ENCODE measurements around the gene EXTL1. TPM values are rescaled to one million over a fixed set of nuclear protein-coding genes. Genes with fewer than 3 reads are reported as not detected.

The EXTL1 gene
- total RNA-seq, 2 experiments from 2014 or later: not detected

- Mint-ChIP-seq H3K27me3 (ENCODE audit: low read depth) (no peaks in the 10 kb centered on the region), H3K4me1 (ENCODE audit: low read depth) (peaks cover 1% of the 10 kb centered on the region), H3K4me3 (no peak overlapping the region), H3K9me3 (no peaks in the 10 kb centered on the region), H3K27ac (no peak overlapping the region), H3K36me3 (ENCODE audit: low read depth) (no peaks in the 10 kb centered on the region)
- no peak for DNase-seq
- CTCF ChIA-PET: interaction anchor here (1.2 to 11.0 kb wide), 2 partner anchors 85 to 107 kb away, joined by 11 to 154 read pairs; no protein-coding TSS in a partner anchor
- intact Hi-C loops (cut with micrococcal nuclease): no loop called here
Observed at GRCh38 chr1:26003756-26004155, 17.8 kb upstream of the EXTL1 start.

GRCh38 chr1:26005434-26006105, 16.0 kb upstream of the EXTL1 start:
- DNase-seq: no peak
- no peaks in the 10 kb centered on the region for H3K36me3 Mint-ChIP-seq (ENCODE audit: low read depth)
- no peak overlapping the region for H3K4me3 Mint-ChIP-seq
- no peaks in the 10 kb centered on the region for H3K9me3 Mint-ChIP-seq
- no peaks in the 10 kb centered on the region for H3K4me1 Mint-ChIP-seq (ENCODE audit: low read depth)
- H3K27me3 Mint-ChIP-seq (ENCODE audit: low read depth): no peaks in the 10 kb centered on the region
- intact Hi-C loops (cut with micrococcal nuclease): no loop called here
- CTCF ChIA-PET: interaction anchor here (0.7 kb wide), 1 partner anchor 63 kb away, joined by 4 read pairs; no protein-coding TSS in a partner anchor
- H3K27ac Mint-ChIP-seq: no peak overlapping the region

- no peaks in the 10 kb centered on the region for H3K36me3 Mint-ChIP-seq (ENCODE audit: low read depth)
- H3K27ac Mint-ChIP-seq: no peak overlapping the region
- CTCF ChIA-PET: no interaction called here
- no peak overlapping the region for H3K4me3 Mint-ChIP-seq
- H3K27me3 Mint-ChIP-seq (ENCODE audit: low read depth): no peaks in the 10 kb centered on the region
- DNase-seq: no peak
- intact Hi-C loops (cut with micrococcal nuclease): no loop called here
- H3K9me3 Mint-ChIP-seq: no peaks in the 10 kb centered on the region
- H3K4me1 Mint-ChIP-seq (ENCODE audit: low read depth): no peaks in the 10 kb centered on the region
Observed at GRCh38 chr1:26006710-26007109, 14.9 kb upstream of the EXTL1 start.

- Mint-ChIP-seq H3K27ac (peak overlapping the region; percentile 11), H3K9me3 (no peaks in the 10 kb centered on the region), H3K4me3 (no peak overlapping the region), H3K4me1 (ENCODE audit: low read depth) (no peaks in the 10 kb centered on the region), H3K36me3 (ENCODE audit: low read depth) (no peaks in the 10 kb centered on the region), H3K27me3 (ENCODE audit: low read depth) (no peaks in the 10 kb centered on the region)
- CTCF ChIA-PET: interaction anchor here (0.6 to 1.4 kb wide), 4 partner anchors 12 to 265 kb away, joined by 3 to 4 read pairs (median 4); partner anchors contain the start of gene EXTL1
- DNase-seq: no peak
- intact Hi-C loops (cut with micrococcal nuclease): no loop called here
Observed at GRCh38 chr1:26009796-26010447, 11.7 kb upstream of the EXTL1 start.

GRCh38 chr1:26010825-26011224, 10.8 kb upstream of the EXTL1 start:
- no peaks in the 10 kb centered on the region for H3K36me3 Mint-ChIP-seq (ENCODE audit: low read depth)
- DNase-seq: no peak
- CTCF ChIA-PET: interaction anchor here (1.3 to 1.4 kb wide), 2 partner anchors 21 to 115 kb away, joined by 4 to 5 read pairs; no protein-coding TSS in a partner anchor
- intact Hi-C loops (cut with micrococcal nuclease): no loop called here
- H3K27me3 Mint-ChIP-seq (ENCODE audit: low read depth): no peaks in the 10 kb centered on the region
- no peaks in the 10 kb centered on the region for H3K9me3 Mint-ChIP-seq
- H3K4me3 Mint-ChIP-seq: no peak overlapping the region
- H3K4me1 Mint-ChIP-seq (ENCODE audit: low read depth): no peaks in the 10 kb centered on the region
- no peak overlapping the region for H3K27ac Mint-ChIP-seq

GRCh38 chr1:26012864-26013263, 8.7 kb upstream of the EXTL1 start:
- DNase-seq: no peak
- H3K4me1 Mint-ChIP-seq (ENCODE audit: low read depth): no peaks in the 10 kb centered on the region
- no peaks in the 10 kb centered on the region for H3K36me3 Mint-ChIP-seq (ENCODE audit: low read depth)
- intact Hi-C loops (cut with micrococcal nuclease): no loop called here
- no peaks in the 10 kb centered on the region for H3K27me3 Mint-ChIP-seq (ENCODE audit: low read depth)
- H3K27ac Mint-ChIP-seq: no peak overlapping the region
- H3K9me3 Mint-ChIP-seq: no peaks in the 10 kb centered on the region
- CTCF ChIA-PET: interaction anchor here (1.1 kb wide), 1 partner anchor 117 kb away, joined by 3 read pairs; no protein-coding TSS in a partner anchor
- no peak overlapping the region for H3K4me3 Mint-ChIP-seq

GRCh38 chr1:26014179-26014578, 7.4 kb upstream of the EXTL1 start:
- H3K9me3 Mint-ChIP-seq: no peaks in the 10 kb centered on the region
- H3K36me3 Mint-ChIP-seq (ENCODE audit: low read depth): no peaks in the 10 kb centered on the region
- no peaks in the 10 kb centered on the region for H3K27me3 Mint-ChIP-seq (ENCODE audit: low read depth)
- H3K4me1 Mint-ChIP-seq (ENCODE audit: low read depth): no peaks in the 10 kb centered on the region
- no peak overlapping the region for H3K4me3 Mint-ChIP-seq
- CTCF ChIA-PET: no interaction called here
- no peak for DNase-seq
- intact Hi-C loops (cut with micrococcal nuclease): no loop called here
- H3K27ac Mint-ChIP-seq: no peak overlapping the region

- no peak for DNase-seq
Observed at GRCh38 chr1:26015358-26015757, 6.2 kb upstream of the EXTL1 start.

GRCh38 chr1:26016258-26016952, 5.2 kb upstream of the EXTL1 start:
- intact Hi-C loops (cut with micrococcal nuclease): no loop called here
- Mint-ChIP-seq H3K9me3 (no peaks in the 10 kb centered on the region), H3K4me1 (ENCODE audit: low read depth) (no peaks in the 10 kb centered on the region), H3K4me3 (no peak overlapping the region), H3K27me3 (ENCODE audit: low read depth) (no peaks in the 10 kb centered on the region), H3K27ac (no peak overlapping the region), H3K36me3 (ENCODE audit: low read depth) (no peaks in the 10 kb centered on the region)
- no peak for DNase-seq
- CTCF ChIA-PET: no interaction called here

More at GRCh38 chr1:26015358-26015757, 6.2 kb upstream of the EXTL1 start:
- Mint-ChIP-seq H3K36me3 (ENCODE audit: low read depth) (no peaks in the 10 kb centered on the region), H3K4me3 (no peak overlapping the region), H3K4me1 (ENCODE audit: low read depth) (no peaks in the 10 kb centered on the region), H3K9me3 (no peaks in the 10 kb centered on the region), H3K27ac (no peak overlapping the region), H3K27me3 (ENCODE audit: low read depth) (no peaks in the 10 kb centered on the region)
- CTCF ChIA-PET: no interaction called here
- intact Hi-C loops (cut with micrococcal nuclease): no loop called here

GRCh38 chr1:26016953-26017545, 4.5 kb upstream of the EXTL1 start:
- intact Hi-C loops (cut with micrococcal nuclease): no loop called here
- H3K9me3 Mint-ChIP-seq: no peaks in the 10 kb centered on the region
- H3K4me3 Mint-ChIP-seq: no peak overlapping the region
- no peaks in the 10 kb centered on the region for H3K36me3 Mint-ChIP-seq (ENCODE audit: low read depth)
- no peaks in the 10 kb centered on the region for H3K4me1 Mint-ChIP-seq (ENCODE audit: low read depth)
- CTCF ChIA-PET: interaction anchor here (1.2 kb wide), 1 partner anchor 122 kb away, joined by 9 read pairs; no protein-coding TSS in a partner anchor
- no peak overlapping the region for H3K27ac Mint-ChIP-seq
- peak; percentile 33 for DNase-seq
- no peaks in the 10 kb centered on the region for H3K27me3 Mint-ChIP-seq (ENCODE audit: low read depth)

GRCh38 chr1:26017606-26018005, 4.0 kb upstream of the EXTL1 start:
- CTCF ChIA-PET: interaction anchor here (0.5 to 1.2 kb wide), 3 partner anchors 15 to 177 kb away, joined by 4 to 9 read pairs (median 4); no protein-coding TSS in a partner anchor
- Mint-ChIP-seq H3K4me1 (ENCODE audit: low read depth) (no peaks in the 10 kb centered on the region), H3K27me3 (ENCODE audit: low read depth) (no peaks in the 10 kb centered on the region), H3K4me3 (no peak overlapping the region), H3K27ac (no peak overlapping the region), H3K36me3 (ENCODE audit: low read depth) (no peaks in the 10 kb centered on the region), H3K9me3 (no peaks in the 10 kb centered on the region)
- DNase-seq: no peak
- intact Hi-C loops (cut with micrococcal nuclease): no loop called here

- Mint-ChIP-seq H3K4me1 (ENCODE audit: low read depth) (no peaks in the 10 kb centered on the region), H3K27me3 (ENCODE audit: low read depth) (no peaks in the 10 kb centered on the region), H3K27ac (no peak overlapping the region), H3K9me3 (no peaks in the 10 kb centered on the region), H3K36me3 (ENCODE audit: low read depth) (no peaks in the 10 kb centered on the region), H3K4me3 (no peak overlapping the region)
- DNase-seq: no peak
- CTCF ChIA-PET: interaction anchor here (1.0 to 1.2 kb wide), 2 partner anchors 22 to 35 kb away, joined by 3 to 4 read pairs; partner anchors contain the start of gene PAFAH2
- intact Hi-C loops (cut with micrococcal nuclease): no loop called here
Observed at GRCh38 chr1:26019641-26020315, 1.8 kb upstream of the EXTL1 start.
